ENCODE results near the gene PARD3B. TPM values are rescaled to one million over a fixed set of nuclear protein-coding genes. Genes with fewer than 3 reads are reported as not detected.

Gene PARD3B
- total and polyA plus RNA-seq, 2 experiments from 2014 or later, result 3.5 to 4.4 TPM

GRCh38 chr2:205531072-205531471 is 985.8 kb downstream of the PARD3B start:
- TF ChIP-seq REST (IDR thresholded peaks at IDR 0.05; ENCODE audit: unreplicated experiment), result no peak
- no peak for TF ChIP-seq ZNF462 (CRISPR knock-in tag; IDR thresholded peaks at IDR 0.05)
- TF ChIP-seq JUNB (IDR thresholded peaks at IDR 0.05; ENCODE audit: unreplicated experiment), result no peak
- TF ChIP-seq ZNF114 (CRISPR knock-in tag; IDR thresholded peaks at IDR 0.05), result no peak
- no peak for TF ChIP-seq ETS1 (IDR thresholded peaks at IDR 0.05)
- TF ChIP-seq STAT1 (IDR thresholded peaks at IDR 0.05; ENCODE audit: unreplicated experiment), result no peak
- TF ChIP-seq CREB1 (CRISPR knock-in tag; IDR thresholded peaks at IDR 0.05; ENCODE audit: low read depth), result no peak
- no peak for TF ChIP-seq CTCF (conservative IDR thresholded peaks at IDR 0.05; ENCODE audit: low read depth in 2 of 2)
- no peak for TF ChIP-seq EZH2phosphoT487 (IDR thresholded peaks at IDR 0.05; ENCODE audit: unreplicated experiment)
- no peak for TF ChIP-seq ZNF331 (CRISPR knock-in tag; IDR thresholded peaks at IDR 0.05; ENCODE audit: low read depth)
- Histone ChIP-seq H3K9me2 (ENCODE audit: insufficient read depth) (no peaks in the 10 kb centered on the region; the same call in 1 of the 2 replicates), H4K20me1 (replicated peaks; ENCODE audit: insufficient read depth) (no peaks in the 10 kb centered on the region), H3K27ac (ENCODE audit: low read depth) (no peak overlapping the region), H3F3A (replicated peaks; ENCODE audit: low read depth) (no peaks in the 10 kb centered on the region), H3K79me2 (replicated peaks; ENCODE audit: insufficient read depth) (no peaks in the 10 kb centered on the region), H3K27me3 (ENCODE audit: insufficient read depth) (no peaks in the 10 kb centered on the region), H3K4me1 (ENCODE audit: insufficient read depth) (peaks cover 12% of the 10 kb centered on the region; the same call in 1 of the 2 replicates), H3K4me2 (no peak overlapping the region), H2AFZ (no peak overlapping the region), H3K4me3 (no peak overlapping the region), H3K36me3 (ENCODE audit: insufficient read depth) (no peaks in the 10 kb centered on the region)
- Mint-ChIP-seq H3K4me3 (no peak overlapping the region), H3K27ac (no peak overlapping the region), H3K4me1 (peaks cover 8% of the 10 kb centered on the region), H3K9me3 (no peaks in the 10 kb centered on the region; the same call in 2 of the 3 replicates), H3K27me3 (ENCODE audit: insufficient read depth, low read depth, poor library complexity) (peaks cover 2% of the 10 kb centered on the region), H3K36me3 (ENCODE audit: low read depth) (no peaks in the 10 kb centered on the region)
- ATAC-seq (no peak), DNase-seq (ENCODE audit: low spot score) (no peak)
